CD14-positive monocyte (primary cell): ENCODE results near the gene IMMP2L. TPM values are rescaled to one million over a fixed set of nuclear protein-coding genes. Genes with fewer than 3 reads are reported as not detected.

Experiments
- DNase-seq, 3 donors: peaks; one replicate each; pipeline ENCODE4 v3.0.0-alpha.2; 2011 to 2022
- H2AFZ ChIP-seq: 2 replicates; pipeline ENCODE4 v1.6.0; 2012; ENCODE audit warnings: mild to moderate bottlenecking, low read depth, low read length, inconsistent platforms; ENCODE audit not compliant: insufficient read depth, poor library complexity, severe bottlenecking
- H3K27ac ChIP-seq, 2 donors: 1 replicate in 1 of 2; 2 replicates in 1 of 2; pipeline ENCODE4 v1.5.1; 2012 to 2013; ENCODE audit warnings: low read length in 2 of 2, control low read depth in 1 of 2, inconsistent platforms in 1 of 2, low read depth in 1 of 2, mild to moderate bottlenecking in 1 of 2
- H3K27me3 ChIP-seq, 2 donors: one replicate each; pipeline versions ENCODE4 v1.6.0 to v1.6.1; 2011 to 2013; ENCODE audit warnings: low read length in 2 of 2; ENCODE audit not compliant: control insufficient read depth in 2 of 2, insufficient read depth in 2 of 2
- H3K36me3 ChIP-seq, 2 donors: replicated peaks in 1 of 2; 1 replicate in 1 of 2; 2 replicates in 1 of 2; pipeline versions ENCODE4 v1.5.1 to v1.6.1; 2012 to 2013; ENCODE audit warnings: low read length in 2 of 2, control low read depth in 1 of 2, inconsistent platforms in 1 of 2, mild to moderate bottlenecking in 1 of 2; ENCODE audit not compliant: insufficient read depth in 2 of 2, control insufficient read depth in 1 of 2
- H3K4me1 ChIP-seq, 2 donors: 1 replicate in 1 of 2; 2 replicates in 1 of 2; pipeline versions ENCODE4 v1.5.1 to v1.6.1; 2012 to 2013; ENCODE audit warnings: low read length in 2 of 2, control low read depth in 1 of 2, inconsistent platforms in 1 of 2, mild to moderate bottlenecking in 1 of 2, moderate library complexity in 1 of 2; ENCODE audit not compliant: insufficient read depth in 2 of 2, control insufficient read depth in 1 of 2
- H3K4me2 ChIP-seq: replicated peaks from 2 replicates; pipeline ENCODE3; 2012; ENCODE audit warnings: low read length, moderate library complexity, mild to moderate bottlenecking; ENCODE audit not compliant: poor library complexity, severe bottlenecking; ENCODE audit errors: extremely low read depth
- H3K4me3 ChIP-seq, 3 experiments: fragments of 200-600 bp in 1 of 3; sonication (generic) in 1 of 3; replicated peaks in 1 of 3; 1 replicate in 2 of 3; 2 replicates in 1 of 3; pipeline ENCODE4 v1.5.1; 2011 to 2013; ENCODE audit warnings: low read length in 3 of 3, mild to moderate bottlenecking in 3 of 3, control low read depth in 2 of 3, low read depth in 2 of 3, inconsistent platforms in 1 of 3, moderate library complexity in 1 of 3
- H3K79me2 ChIP-seq: 2 replicates; pipeline ENCODE4 v1.6.0; 2012; ENCODE audit warnings: mild to moderate bottlenecking, control low read depth, inconsistent platforms, low read length, moderate library complexity; ENCODE audit not compliant: insufficient read depth
- H3K9ac ChIP-seq: 2 replicates; pipeline ENCODE4 v1.6.0; 2017; ENCODE audit warnings: low read length, mild to moderate bottlenecking; ENCODE audit not compliant: insufficient read depth, poor library complexity, severe bottlenecking
- H3K9me3 ChIP-seq, 2 donors: replicated peaks in 1 of 2; 1 replicate in 1 of 2; 2 replicates in 1 of 2; pipeline versions ENCODE4 v1.5.1 to v1.6.1; 2012 to 2013; ENCODE audit warnings: low read length in 2 of 2, control low read depth in 1 of 2; ENCODE audit not compliant: control insufficient read depth in 1 of 2, insufficient read depth in 1 of 2
- H4K20me1 ChIP-seq: 2 replicates; pipeline ENCODE4 v1.6.0; 2012; ENCODE audit warnings: mild to moderate bottlenecking, low read length, control low read depth, moderate library complexity; ENCODE audit not compliant: insufficient read depth
- H3K27ac Mint-ChIP-seq, 7 donors: one replicate each; pipeline ENCODE4 v1.8.0; 2020; ENCODE audit warnings: mild to moderate bottlenecking in 7 of 7, mixed read lengths in 7 of 7, moderate library complexity in 6 of 7, inconsistent platforms in 2 of 7
- H3K27me3 Mint-ChIP-seq, 3 donors: one replicate each; pipeline ENCODE4 v1.8.0; 2021 to 2022; ENCODE audit warnings: low read depth in 3 of 3, mild to moderate bottlenecking in 3 of 3, mixed read lengths in 3 of 3, moderate library complexity in 3 of 3, inconsistent platforms in 1 of 3
- H3K36me3 Mint-ChIP-seq, 2 donors: one replicate each; pipeline ENCODE4 v1.8.0; 2020; ENCODE audit warnings: mixed read lengths in 2 of 2, inconsistent platforms in 1 of 2, mild to moderate bottlenecking in 1 of 2
- H3K4me1 Mint-ChIP-seq: one replicate; pipeline ENCODE4 v1.8.0; 2020; ENCODE audit warnings: mild to moderate bottlenecking, mixed read lengths
- H3K4me3 Mint-ChIP-seq, 2 donors: one replicate each; pipeline ENCODE4 v1.8.0; 2020; ENCODE audit warnings: mild to moderate bottlenecking in 2 of 2, mixed read lengths in 2 of 2, moderate library complexity in 1 of 2
- H3K9me3 Mint-ChIP-seq, 7 donors: one replicate each; pipeline ENCODE4 v1.8.0; 2020 to 2022; ENCODE audit warnings: mixed read lengths in 7 of 7, mild to moderate bottlenecking in 6 of 7, moderate library complexity in 6 of 7, inconsistent platforms in 2 of 7
- WGBS: methylation state at CpG from one replicate; pipeline ENCODE4 v1.1.5; 2013; ENCODE audit warnings: missing lambda C conversion rate; ENCODE audit not compliant: insufficient coverage; 5-methylcytosine and 5-hydroxymethylcytosine counted together
- intact Hi-C, 2 donors: fragments of 100-400 bp; cut with micrococcal nuclease; formaldehyde crosslinking; loops; one replicate each; pipeline versions ENCODE4 v1.15.0 to v1.15.1; 2023
- polyA plus RNA-seq, 3 donors: library from polyadenylated mRNA; depleted of rRNA in 1 of 3; unstranded in 2 of 3; stranded (reverse) in 1 of 3; fragments of 300-500 nt in 2 of 3; fragments of >200 nt in 1 of 3; fragmentation: Illumina TruSeq in 2 of 3; gene quantifications; 1 replicate in 2 of 3; 2 replicates in 1 of 3; pipeline ENCODE4 v1.2.3, GENCODE V29; 2012 to 2021
- TF ChIP-seq, protein P1 (sequence below): fragments of 200-600 bp; IDR thresholded peaks from one replicate; pipeline ENCODE4 v1.8.0; 2022; ENCODE audit warnings: antibody characterized with exemption, mild to moderate bottlenecking

IMMP2L gene
- polyA plus RNA-seq, 3 donors = 1.9 to 6.4 (median 6.2) TPM

DNA sequence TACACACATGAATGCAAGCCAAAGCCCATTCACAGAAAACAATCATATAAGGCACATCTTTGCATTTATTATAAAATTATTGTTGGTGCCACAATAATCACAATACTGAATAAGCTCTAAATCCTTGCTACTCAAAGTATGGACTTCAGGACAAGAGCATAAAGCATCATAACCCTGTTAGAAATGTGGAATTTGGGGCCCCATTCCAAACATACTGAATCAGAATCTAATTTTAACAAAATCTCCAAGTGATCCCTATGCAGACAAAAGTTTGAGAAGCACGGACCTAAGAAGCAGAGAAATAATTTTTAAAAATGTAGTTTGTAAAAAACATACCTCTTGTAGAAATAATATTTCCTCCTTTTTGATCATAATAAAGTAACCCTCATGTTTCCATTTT is 199.2 kb downstream of the IMMP2L start:
- no CpG with 5 or more reads among the region's 1 CpG for WGBS
- TF ChIP-seq, protein P1, sequence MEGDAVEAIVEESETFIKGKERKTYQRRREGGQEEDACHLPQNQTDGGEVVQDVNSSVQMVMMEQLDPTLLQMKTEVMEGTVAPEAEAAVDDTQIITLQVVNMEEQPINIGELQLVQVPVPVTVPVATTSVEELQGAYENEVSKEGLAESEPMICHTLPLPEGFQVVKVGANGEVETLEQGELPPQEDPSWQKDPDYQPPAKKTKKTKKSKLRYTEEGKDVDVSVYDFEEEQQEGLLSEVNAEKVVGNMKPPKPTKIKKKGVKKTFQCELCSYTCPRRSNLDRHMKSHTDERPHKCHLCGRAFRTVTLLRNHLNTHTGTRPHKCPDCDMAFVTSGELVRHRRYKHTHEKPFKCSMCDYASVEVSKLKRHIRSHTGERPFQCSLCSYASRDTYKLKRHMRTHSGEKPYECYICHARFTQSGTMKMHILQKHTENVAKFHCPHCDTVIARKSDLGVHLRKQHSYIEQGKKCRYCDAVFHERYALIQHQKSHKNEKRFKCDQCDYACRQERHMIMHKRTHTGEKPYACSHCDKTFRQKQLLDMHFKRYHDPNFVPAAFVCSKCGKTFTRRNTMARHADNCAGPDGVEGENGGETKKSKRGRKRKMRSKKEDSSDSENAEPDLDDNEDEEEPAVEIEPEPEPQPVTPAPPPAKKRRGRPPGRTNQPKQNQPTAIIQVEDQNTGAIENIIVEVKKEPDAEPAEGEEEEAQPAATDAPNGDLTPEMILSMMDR = no peak

DNA sequence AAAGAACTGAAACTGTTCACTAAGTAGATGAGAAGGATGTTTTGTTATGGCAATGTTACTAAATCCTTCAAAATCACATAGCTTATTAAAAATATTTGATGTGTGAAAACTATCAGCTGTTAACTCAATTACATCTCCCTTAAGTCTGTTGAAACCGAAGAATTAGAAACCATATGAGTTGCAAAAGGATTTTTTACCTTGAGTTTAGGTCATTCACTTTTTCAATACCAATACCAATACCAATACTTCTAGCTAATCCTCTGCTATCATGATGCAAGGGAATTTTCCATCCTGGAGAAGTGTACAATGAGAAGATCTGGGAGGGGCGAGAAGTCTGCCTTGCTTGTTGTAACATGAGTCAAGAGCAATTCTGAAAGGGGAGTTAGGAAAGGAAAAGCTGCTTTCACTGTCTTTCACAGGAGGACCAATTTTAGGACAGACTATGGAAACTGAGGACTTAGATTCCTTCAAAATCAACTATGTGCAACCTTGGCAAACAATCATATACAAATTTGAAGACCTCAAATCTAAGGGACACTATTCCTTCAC is 199.7 kb downstream of the IMMP2L start:
- no peak overlapping the region for H3K27ac Mint-ChIP-seq
- Histone ChIP-seq H3K9ac (no peak overlapping the region), H3K4me2 (no peak overlapping the region), H3K27ac (no peak overlapping the region), H2AFZ (no peak overlapping the region), H3K27me3 (no peaks in the 10 kb centered on the region), H3K79me2 (no peaks in the 10 kb centered on the region), H3K9me3 (no peaks in the 10 kb centered on the region), H3K36me3 (no peaks in the 10 kb centered on the region), H3K4me3 (no peak overlapping the region), H3K4me1 (no peaks in the 10 kb centered on the region), H4K20me1 (no peaks in the 10 kb centered on the region)
- TF ChIP-seq, protein P1 = no peak
- no peaks in the 10 kb centered on the region for H3K27me3 Mint-ChIP-seq
- DNase-seq = no peak
- no peaks in the 10 kb centered on the region for H3K36me3 Mint-ChIP-seq
- no peak overlapping the region for H3K4me3 Mint-ChIP-seq
- no peaks in the 10 kb centered on the region for H3K4me1 Mint-ChIP-seq
- peaks cover 0 to 3% (median 0%) of the 10 kb centered on the region in 7 donors for H3K9me3 Mint-ChIP-seq
- intact Hi-C loops = no loop called here
- 100% methylated on average over 1 of the region's 2 CpGs for WGBS

More for the DNA sequence above, 199.2 kb downstream of the IMMP2L start:
- no peak overlapping the region for H3K4me2 ChIP-seq
- intact Hi-C loops = no loop called here
- Mint-ChIP-seq H3K36me3 (no peaks in the 10 kb centered on the region), H3K27ac (no peak overlapping the region), H3K4me1 (no peaks in the 10 kb centered on the region), H3K4me3 (no peak overlapping the region), H3K9me3 (peaks cover 0 to 3% (median 0%) of the 10 kb centered on the region in 7 donors), H3K27me3 (no peaks in the 10 kb centered on the region)
- no peak overlapping the region for H3K9ac ChIP-seq
- H3K79me2 ChIP-seq = no peaks in the 10 kb centered on the region
- no peaks in the 10 kb centered on the region for H3K27me3 ChIP-seq
- H3K4me1 ChIP-seq = no peaks in the 10 kb centered on the region
- H3K9me3 ChIP-seq = no peaks in the 10 kb centered on the region
- DNase-seq = no peak
- H3K4me3 ChIP-seq = no peak overlapping the region
- H2AFZ ChIP-seq = no peak overlapping the region
- H4K20me1 ChIP-seq = no peaks in the 10 kb centered on the region
- no peaks in the 10 kb centered on the region for H3K36me3 ChIP-seq
- no peak overlapping the region for H3K27ac ChIP-seq
